RPMI7951 (cell line): ENCODE data around the gene ZCCHC12. TPM values are rescaled to one million over a fixed set of nuclear protein-coding genes. Genes with fewer than 3 reads are reported as not detected.

Source experiments
- DNase-seq: peaks from one replicate; pipeline ENCODE4 v3.0.0-alpha.2; 2012; ENCODE audit warnings: low read depth
- total RNA-seq: library from RNA; depleted of rRNA; stranded (reverse); fragments of >200 nt; shearing (Covaris generic); gene quantifications from 2 replicates; pipeline ENCODE4 v1.2.3, GENCODE V29; 2014; rRNA removed

The ZCCHC12 gene
- total RNA-seq, 1 experiment from 2014 or later, result not detected

- DNase-seq, result no peak
Observed at GRCh38 chrX:118867251-118867650, 43.6 kb downstream of the ZCCHC12 start.

GRCh38 chrX:118872102-118872566, 48.5 kb downstream of the ZCCHC12 start:
- DNase-seq, result no peak

Other genes with a start within 250 kb of the ZCCHC12 start
- 29.4 and 32.2 TPM in 2 replicates for gene IL13RA1, start 96.2 kb upstream of the ZCCHC12 start, total RNA-seq
- gene LONRF3, start 150.8 kb downstream of the ZCCHC12 start, total RNA-seq, result 0.78 and 1.4 TPM in 2 replicates
- gene CT47C1, start 249.2 kb downstream of the ZCCHC12 start, total RNA-seq, result not detected in 2 replicates